ENCODE results near the gene EMC8. TPM values are rescaled to one million over a fixed set of nuclear protein-coding genes. Genes with fewer than 3 reads are reported as not detected.
"Not testable (repeated sequence)": the region's sequence is repeated elsewhere in the genome, so short reads cannot be mapped to it uniquely, and the experiment has no call there.

EMC8 gene
- total RNA-seq, 1 experiment from 2014 or later = 62.7 TPM

- DNase-seq (ENCODE audit: low spot score) = no peak
- no peaks in the 10 kb centered on the region for H3K9me3 ChIP-seq (ENCODE audit: low read depth, low read length, poor library complexity, severe bottlenecking)
- POLR2A ChIA-PET (ENCODE audit: low non-redundant PET) = no interaction called here
- CTCF ChIA-PET = no interaction called here
- peaks cover 32% of the 10 kb centered on the region for H3K27me3 ChIP-seq (replicated peaks; ENCODE audit: insufficient read depth, low read depth, low read length, poor library complexity)
- no peak overlapping the region for H3K4me3 ChIP-seq (ENCODE audit: low read depth, low read length, poor library complexity, severe bottlenecking)
- no peaks in the 10 kb centered on the region for H3K4me1 ChIP-seq (ENCODE audit: insufficient read depth, low read length, poor library complexity, severe bottlenecking)
- TF ChIP-seq CTCF (conservative IDR thresholded peaks at IDR 0.05; ENCODE audit: low read depth, low read length) (no peak), EZH2 (IDR thresholded peaks at IDR 0.05; ENCODE audit: borderline replicate concordance, low read depth, low read length, poor library complexity, severe bottlenecking) (no peak)
- no TSS peak for BruUV-seq (replicated peaks)
- H3K27ac ChIP-seq (ENCODE audit: low read depth, low read length, poor library complexity, severe bottlenecking) = no peak overlapping the region
- intact Hi-C loops (cut with micrococcal nuclease; ENCODE audit: unreplicated experiment) = no loop called here
- H3K36me3 ChIP-seq (ENCODE audit: insufficient read depth, low read length, poor library complexity, severe bottlenecking) = no peaks in the 10 kb centered on the region
Measured at GRCh38 chr16:85838381-85838780, 39.0 kb upstream of the EMC8 start.

GRCh38 chr16:85837654-85838053 is 38.3 kb upstream of the EMC8 start:
- BruUV-seq (replicated peaks); POLR2A ChIA-PET (ENCODE audit: low non-redundant PET); H3K27ac ChIP-seq (ENCODE audit: low read depth, low read length, poor library complexity, severe bottlenecking); H3K4me1 ChIP-seq (ENCODE audit: insufficient read depth, low read length, poor library complexity, severe bottlenecking); H3K4me3 ChIP-seq (ENCODE audit: low read depth, low read length, poor library complexity, severe bottlenecking); H3K36me3 ChIP-seq (ENCODE audit: insufficient read depth, low read length, poor library complexity, severe bottlenecking); intact Hi-C loops (cut with micrococcal nuclease; ENCODE audit: unreplicated experiment); H3K9me3 ChIP-seq (ENCODE audit: low read depth, low read length, poor library complexity, severe bottlenecking); DNase-seq (ENCODE audit: low spot score); CTCF ChIA-PET: not testable (repeated sequence)
- H3K27me3 ChIP-seq (replicated peaks; ENCODE audit: insufficient read depth, low read depth, low read length, poor library complexity) = peaks cover 34% of the 10 kb centered on the region

GRCh38 chr16:85836706-85837582 is 37.6 kb upstream of the EMC8 start:
- no peak for DNase-seq (ENCODE audit: low spot score)
- Histone ChIP-seq H3K4me3 (ENCODE audit: low read depth, low read length, poor library complexity, severe bottlenecking) (no peak overlapping the region), H3K27me3 (replicated peaks; ENCODE audit: insufficient read depth, low read depth, low read length, poor library complexity) (peaks cover 39% of the 10 kb centered on the region)

More at GRCh38 chr16:85836706-85837582, 37.6 kb upstream of the EMC8 start:
- BruUV-seq (replicated peaks) = no TSS peak
- H3K27ac ChIP-seq (ENCODE audit: low read depth, low read length, poor library complexity, severe bottlenecking) = no peak overlapping the region
- CTCF ChIA-PET = no interaction called here
- no peaks in the 10 kb centered on the region for H3K4me1 ChIP-seq (ENCODE audit: insufficient read depth, low read length, poor library complexity, severe bottlenecking)
- intact Hi-C loops (cut with micrococcal nuclease; ENCODE audit: unreplicated experiment) = no loop called here
- no peaks in the 10 kb centered on the region for H3K9me3 ChIP-seq (ENCODE audit: low read depth, low read length, poor library complexity, severe bottlenecking)
- POLR2A ChIA-PET (ENCODE audit: low non-redundant PET) = no interaction called here
- no peaks in the 10 kb centered on the region for H3K36me3 ChIP-seq (ENCODE audit: insufficient read depth, low read length, poor library complexity, severe bottlenecking)
- TF ChIP-seq CTCF (conservative IDR thresholded peaks at IDR 0.05; ENCODE audit: low read depth, low read length) (no peak), EZH2 (IDR thresholded peaks at IDR 0.05; ENCODE audit: borderline replicate concordance, low read depth, low read length, poor library complexity, severe bottlenecking) (no peak)
